ENCODE data around the gene MOB3A. TPM values are rescaled to one million over a fixed set of nuclear protein-coding genes. Genes with fewer than 3 reads are reported as not detected.

MOB3A gene
- total RNA-seq, 6 donors from 2014 or later: 35.4 to 107 (median 60.7) TPM

GRCh38 chr19:2033825-2034159 is 62.3 kb downstream of the MOB3A start:
- TF ChIP-seq POLR2A (IDR thresholded peaks at IDR 0.05): no peak
- TF ChIP-seq EP300 (IDR thresholded peaks at IDR 0.05): no peak
- no peak for TF ChIP-seq CTCF (IDR thresholded peaks at IDR 0.05)
- no peak for TF ChIP-seq POLR2AphosphoS5 (IDR thresholded peaks at IDR 0.05)
- ATAC-seq (ENCODE audit: low FRiP score in 2 of 2) (no peak), DNase-seq (peak in 1 of 2 donors; percentile 67)
- Histone ChIP-seq H3K4me3 (peak overlapping the region in 1 of 4 donors; percentile 30), H3K36me3 (peaks cover 7 to 13% (median 11%) of the 10 kb centered on the region in 4 donors), H3K27me3 (no peaks in the 10 kb centered on the region), H3K9me3 (peaks cover 0 to 7% (median 4%) of the 10 kb centered on the region in 4 donors), H3K4me1 (peaks cover 37 to 66% (median 54%) of the 10 kb centered on the region in 4 donors), H3K27ac (peak overlapping the region; percentile 88 to 95 (median 90))
- whole genome bisulfite sequencing, 2 donors: 70 to 87% methylated on average over 9 of the region's 9 CpGs

- Histone ChIP-seq H3K27me3 (no peaks in the 10 kb centered on the region), H3K27ac (peak overlapping the region; percentile 88 to 95 (median 90)), H3K4me1 (peaks cover 43 to 70% (median 59%) of the 10 kb centered on the region in 4 donors), H3K9me3 (peaks cover 0 to 7% (median 4%) of the 10 kb centered on the region in 4 donors), H3K36me3 (peaks cover 2 to 8% (median 6%) of the 10 kb centered on the region in 4 donors), H3K4me3 (no peak overlapping the region)
- DNase-seq: no peak
- no peak for ATAC-seq (ENCODE audit: low FRiP score in 2 of 2)
- 86 to 93% methylated on average over 3 to 6 of the region's 6 CpGs for WGBS, 2 donors
- TF ChIP-seq EP300 (IDR thresholded peaks at IDR 0.05) (no peak), CTCF (IDR thresholded peaks at IDR 0.05) (no peak), POLR2A (IDR thresholded peaks at IDR 0.05) (no peak), POLR2AphosphoS5 (IDR thresholded peaks at IDR 0.05) (no peak)
Measured at GRCh38 chr19:2033115-2033824, 62.9 kb downstream of the MOB3A start.

GRCh38 chr19:2032296-2032941 is 63.7 kb downstream of the MOB3A start:
- ATAC-seq (ENCODE audit: low FRiP score in 2 of 2): peak; percentile 93 to 95
- WGBS, 2 donors: 3 to 11% methylated on average over 7 to 17 of the region's 19 CpGs
- Histone ChIP-seq H3K27ac (peak overlapping the region; percentile 88 to 95 (median 90)), H3K36me3 (no peaks in the 10 kb centered on the region), H3K27me3 (no peaks in the 10 kb centered on the region), H3K9me3 (peaks cover 0 to 7% (median 4%) of the 10 kb centered on the region in 4 donors), H3K4me3 (peak overlapping the region in 2 of 4 donors; percentile 24 to 34), H3K4me1 (peaks cover 51 to 74% (median 68%) of the 10 kb centered on the region in 4 donors)
- peak; percentile 99 for DNase-seq
- TF ChIP-seq POLR2A (IDR thresholded peaks at IDR 0.05) (peak in 1 of 4 donors; percentile 74), EP300 (IDR thresholded peaks at IDR 0.05) (peak; percentile 77 to 99 (median 91)), CTCF (IDR thresholded peaks at IDR 0.05) (no peak), POLR2AphosphoS5 (IDR thresholded peaks at IDR 0.05) (peak; percentile 98)

GRCh38 chr19:2027361-2027760 is 68.8 kb downstream of the MOB3A start:
- H3K4me1 ChIP-seq: peaks cover 36 to 50% (median 46%) of the 10 kb centered on the region in 4 donors
- DNase-seq (no peak), ATAC-seq (ENCODE audit: low FRiP score in 2 of 2) (peak in 1 of 2 donors; percentile 73)
- WGBS, 2 donors: 55 to 62% methylated on average over 9 of the region's 9 CpGs
- H3K4me3 ChIP-seq: no peak overlapping the region
- peaks cover 0 to 5% (median 2%) of the 10 kb centered on the region in 4 donors for H3K9me3 ChIP-seq
- TF ChIP-seq CTCF (IDR thresholded peaks at IDR 0.05) (no peak), POLR2A (IDR thresholded peaks at IDR 0.05) (no peak), POLR2AphosphoS5 (IDR thresholded peaks at IDR 0.05) (no peak), EP300 (IDR thresholded peaks at IDR 0.05) (no peak)
- peak overlapping the region in 2 of 4 donors; percentile 43 to 89 for H3K27ac ChIP-seq
- no peaks in the 10 kb centered on the region for H3K27me3 ChIP-seq
- no peaks in the 10 kb centered on the region for H3K36me3 ChIP-seq

All from upper lobe of left lung (tissue), 6 donors.